GM12875 (cell line): ENCODE measurements around the gene SERPINE1.

Source experiments
- H3K4me3 ChIP-seq: one replicate; pipeline ENCODE4 v1.5.1; 2011; ENCODE audit warnings: low read depth, low read length, control low read depth
- TF ChIP-seq, protein P1 (sequence below): IDR thresholded peaks from 2 replicates; pipeline ENCODE4 v1.5.1; 2011; ENCODE audit warnings: low read depth, mild to moderate bottlenecking, control low read depth, inconsistent platforms, low read length, moderate library complexity, borderline replicate concordance; ENCODE audit not compliant: insufficient read depth

The SERPINE1 gene

DNA sequence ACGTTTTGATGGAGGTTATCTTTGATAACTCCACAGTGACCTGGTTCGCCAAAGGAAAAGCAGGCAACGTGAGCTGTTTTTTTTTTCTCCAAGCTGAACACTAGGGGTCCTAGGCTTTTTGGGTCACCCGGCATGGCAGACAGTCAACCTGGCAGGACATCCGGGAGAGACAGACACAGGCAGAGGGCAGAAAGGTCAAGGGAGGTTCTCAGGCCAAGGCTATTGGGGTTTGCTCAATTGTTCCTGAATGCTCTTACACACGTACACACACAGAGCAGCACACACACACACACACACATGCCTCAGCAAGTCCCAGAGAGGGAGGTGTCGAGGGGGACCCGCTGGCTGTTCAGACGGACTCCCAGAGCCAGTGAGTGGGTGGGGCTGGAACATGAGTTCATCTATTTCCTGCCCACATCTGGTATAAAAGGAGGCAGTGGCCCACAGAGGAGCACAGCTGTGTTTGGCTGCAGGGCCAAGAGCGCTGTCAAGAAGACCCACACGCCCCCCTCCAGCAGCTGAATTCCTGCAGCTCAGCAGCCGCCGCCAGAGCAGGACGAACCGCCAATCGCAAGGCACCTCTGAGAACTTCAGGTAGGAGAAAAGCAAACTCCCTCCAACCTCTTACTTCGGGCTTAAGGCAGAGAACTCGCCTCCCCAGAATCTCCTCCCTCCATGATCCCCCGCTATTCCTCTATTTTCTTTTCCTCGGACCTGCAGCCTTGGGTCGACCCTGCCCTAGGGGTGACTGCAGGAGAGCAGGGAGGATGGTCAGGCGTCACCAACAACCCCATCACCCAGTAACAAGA, at the start of gene SERPINE1:
Gene SERPINE1 (plus strand): TSS at position 454 of the 809 bp plus-strand sequence. CDS start 1,290 bp downstream, outside the sequence.
- TF ChIP-seq, protein P1, sequence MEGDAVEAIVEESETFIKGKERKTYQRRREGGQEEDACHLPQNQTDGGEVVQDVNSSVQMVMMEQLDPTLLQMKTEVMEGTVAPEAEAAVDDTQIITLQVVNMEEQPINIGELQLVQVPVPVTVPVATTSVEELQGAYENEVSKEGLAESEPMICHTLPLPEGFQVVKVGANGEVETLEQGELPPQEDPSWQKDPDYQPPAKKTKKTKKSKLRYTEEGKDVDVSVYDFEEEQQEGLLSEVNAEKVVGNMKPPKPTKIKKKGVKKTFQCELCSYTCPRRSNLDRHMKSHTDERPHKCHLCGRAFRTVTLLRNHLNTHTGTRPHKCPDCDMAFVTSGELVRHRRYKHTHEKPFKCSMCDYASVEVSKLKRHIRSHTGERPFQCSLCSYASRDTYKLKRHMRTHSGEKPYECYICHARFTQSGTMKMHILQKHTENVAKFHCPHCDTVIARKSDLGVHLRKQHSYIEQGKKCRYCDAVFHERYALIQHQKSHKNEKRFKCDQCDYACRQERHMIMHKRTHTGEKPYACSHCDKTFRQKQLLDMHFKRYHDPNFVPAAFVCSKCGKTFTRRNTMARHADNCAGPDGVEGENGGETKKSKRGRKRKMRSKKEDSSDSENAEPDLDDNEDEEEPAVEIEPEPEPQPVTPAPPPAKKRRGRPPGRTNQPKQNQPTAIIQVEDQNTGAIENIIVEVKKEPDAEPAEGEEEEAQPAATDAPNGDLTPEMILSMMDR = peak; percentile 28; the same call in 1 of the 2 replicates
- no peak within 1 kb of the TSS for H3K4me3 ChIP-seq

DNA sequence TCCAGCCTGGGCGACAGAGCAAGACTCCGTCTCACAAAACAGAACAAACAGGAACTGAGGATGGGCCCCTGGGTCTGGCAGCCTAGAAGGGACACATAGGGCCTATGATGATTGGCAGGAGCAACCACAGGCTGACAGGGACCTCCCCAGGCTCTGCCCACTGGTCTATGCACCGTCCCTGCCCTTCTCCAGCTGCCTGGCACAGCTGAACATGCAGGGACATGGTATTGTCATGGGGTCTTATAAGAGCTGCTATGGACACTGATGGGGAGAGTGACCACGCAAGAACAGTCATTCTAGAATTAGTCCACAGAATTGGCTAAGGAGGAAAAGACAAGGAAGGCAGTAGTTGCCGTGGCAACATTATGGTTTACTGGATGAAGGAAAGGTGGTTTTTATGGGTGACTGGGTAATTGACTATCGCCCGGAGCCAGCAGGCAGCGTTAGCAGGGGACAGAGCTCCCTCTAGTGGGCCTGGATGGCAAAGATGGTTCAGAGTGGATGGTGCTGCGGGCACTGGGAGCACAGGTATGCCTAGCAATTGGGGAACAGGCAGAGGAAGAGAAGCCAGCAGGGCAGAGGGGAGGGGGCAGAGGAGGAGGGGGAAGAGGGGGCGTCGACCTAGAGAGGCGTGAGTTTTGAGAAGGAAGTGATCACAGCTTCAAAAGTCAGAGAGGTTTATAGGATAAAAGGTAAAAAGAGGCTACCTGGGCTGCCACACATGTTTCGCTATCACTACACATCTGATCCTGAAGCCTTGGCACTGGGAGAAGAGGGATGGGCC, 49.4 kb upstream of the SERPINE1 start:
- H3K4me3 ChIP-seq = no peak overlapping the region
- TF ChIP-seq, protein P1 = peak; percentile 95

DNA sequence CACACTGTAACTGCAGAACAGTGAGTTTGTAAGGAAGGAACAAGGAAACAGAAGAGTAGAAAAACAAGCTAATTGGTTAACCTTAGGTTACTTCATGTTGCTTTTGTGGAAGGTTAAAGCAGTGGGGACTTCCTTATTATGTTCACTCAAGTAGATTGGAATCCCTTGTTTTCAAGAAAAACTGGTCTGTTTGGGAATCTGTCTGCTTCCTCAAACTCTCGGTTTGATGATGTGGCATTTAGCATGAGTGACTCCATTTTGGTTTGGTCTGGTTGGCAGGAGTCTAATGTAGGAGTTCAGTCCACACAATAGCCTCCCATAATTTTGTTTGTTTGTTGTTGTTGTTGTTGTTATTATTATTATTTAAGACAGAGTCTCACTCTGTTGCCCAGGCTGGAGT, 45.5 kb upstream of the SERPINE1 start:
- TF ChIP-seq, protein P1 = no peak
- no peak overlapping the region for H3K4me3 ChIP-seq

DNA sequence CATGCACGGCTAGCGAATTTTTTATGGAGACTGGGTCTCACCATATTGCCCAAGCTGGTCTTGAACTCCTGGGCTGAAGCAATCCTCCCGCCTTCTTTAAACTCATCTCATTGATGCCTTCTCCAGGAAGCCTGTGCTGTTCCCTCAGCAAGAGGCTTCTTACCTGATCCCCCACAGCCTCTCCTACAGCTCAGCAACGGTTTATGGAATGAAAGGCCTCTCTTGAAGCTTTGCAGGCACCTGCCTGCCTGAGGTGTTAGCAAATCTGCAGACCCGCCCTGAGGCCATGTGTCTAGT, 42.1 kb upstream of the SERPINE1 start:
- TF ChIP-seq, protein P1 = no peak
- H3K4me3 ChIP-seq = no peak overlapping the region

DNA sequence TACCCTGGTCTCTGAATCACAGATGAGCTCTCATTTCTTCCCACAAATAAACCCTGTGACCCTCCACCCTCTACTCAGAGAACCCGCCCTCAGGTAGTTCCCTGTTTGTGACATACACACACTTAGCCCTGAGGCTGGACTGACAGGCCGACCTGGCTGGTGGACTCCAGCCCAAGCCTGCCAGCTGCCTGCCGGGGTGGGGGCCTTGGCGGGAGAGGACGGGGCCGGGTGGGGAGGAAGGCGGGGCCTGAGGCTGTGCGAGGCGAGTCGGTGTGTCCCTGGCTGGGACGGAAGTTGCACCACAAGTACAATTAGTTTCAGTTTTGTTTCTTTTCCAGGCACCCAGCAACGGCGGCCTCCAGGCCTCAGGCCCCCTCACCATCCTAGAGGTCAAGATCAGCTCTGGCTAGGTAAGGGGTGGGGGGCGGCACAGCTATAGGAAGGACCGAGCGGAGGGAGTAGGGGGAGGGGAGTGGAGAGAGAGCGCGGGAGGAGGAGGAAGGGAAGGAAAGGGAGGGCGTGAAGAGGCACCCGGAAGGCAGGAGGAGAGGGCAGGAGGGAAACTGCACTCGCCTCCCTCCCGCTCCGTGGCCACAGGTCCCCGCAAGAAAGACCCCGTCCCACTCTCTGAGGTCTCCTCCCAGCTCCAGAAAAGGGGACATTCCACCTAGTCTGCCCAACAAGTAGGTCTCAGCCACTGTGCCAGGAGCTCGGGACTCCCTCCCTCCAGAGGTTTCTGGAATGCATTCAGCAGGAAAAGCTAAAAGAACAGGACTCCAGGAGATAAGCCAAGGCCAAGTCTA, 41.5 kb upstream of the SERPINE1 start, which contains the start of gene TRIM56:
Gene TRIM56 (plus strand): TSS at position 320 of the 803 bp plus-strand sequence. CDS start 1,832 bp downstream, outside the sequence.
- H3K4me3 ChIP-seq = peak within 1 kb of the TSS; percentile 68
- TF ChIP-seq, protein P1 = no peak

DNA sequence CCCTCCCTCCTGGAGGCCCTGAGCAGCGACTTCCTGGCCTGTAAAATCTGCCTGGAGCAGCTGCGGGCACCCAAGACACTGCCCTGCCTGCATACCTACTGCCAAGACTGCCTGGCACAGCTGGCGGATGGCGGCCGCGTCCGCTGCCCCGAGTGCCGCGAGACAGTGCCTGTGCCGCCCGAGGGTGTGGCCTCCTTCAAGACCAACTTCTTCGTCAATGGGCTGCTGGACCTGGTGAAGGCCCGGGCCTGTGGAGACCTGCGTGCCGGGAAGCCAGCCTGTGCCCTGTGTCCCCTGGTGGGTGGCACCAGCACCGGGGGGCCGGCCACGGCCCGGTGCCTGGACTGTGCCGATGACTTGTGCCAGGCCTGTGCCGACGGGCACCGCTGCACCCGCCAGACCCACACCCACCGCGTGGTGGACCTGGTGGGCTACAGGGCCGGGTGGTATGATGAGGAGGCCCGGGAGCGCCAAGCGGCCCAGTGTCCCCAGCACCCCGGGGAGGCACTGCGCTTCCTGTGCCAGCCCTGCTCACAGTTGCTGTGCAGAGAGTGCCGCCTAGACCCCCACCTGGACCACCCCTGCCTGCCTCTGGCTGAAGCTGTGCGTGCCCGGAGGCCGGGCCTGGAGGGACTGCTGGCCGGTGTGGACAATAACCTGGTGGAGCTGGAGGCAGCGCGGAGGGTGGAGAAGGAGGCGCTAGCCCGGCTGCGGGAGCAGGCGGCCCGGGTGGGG, 39.4 kb upstream of the SERPINE1 start:
- H3K4me3 ChIP-seq = no peak overlapping the region
- TF ChIP-seq, protein P1 = no peak
